HEK293T (cell line): ENCODE data around the gene PNPLA4.

Experiments used
- ARNT ChIP-seq: fragments of 450-650 bp; IDR thresholded peaks from 2 replicates; pipeline ENCODE4 v1.6.1; 2017; ENCODE audit warnings: mild to moderate bottlenecking
- NFRKB ChIP-seq: fragments of 450-650 bp; IDR thresholded peaks from 2 replicates; pipeline ENCODE4 v1.6.1; 2016; ENCODE audit warnings: mild to moderate bottlenecking, moderate library complexity
- TARDBP ChIP-seq: fragments of 450-650 bp; IDR thresholded peaks from 2 replicates; pipeline ENCODE4 v1.6.1; 2016

DNA sequence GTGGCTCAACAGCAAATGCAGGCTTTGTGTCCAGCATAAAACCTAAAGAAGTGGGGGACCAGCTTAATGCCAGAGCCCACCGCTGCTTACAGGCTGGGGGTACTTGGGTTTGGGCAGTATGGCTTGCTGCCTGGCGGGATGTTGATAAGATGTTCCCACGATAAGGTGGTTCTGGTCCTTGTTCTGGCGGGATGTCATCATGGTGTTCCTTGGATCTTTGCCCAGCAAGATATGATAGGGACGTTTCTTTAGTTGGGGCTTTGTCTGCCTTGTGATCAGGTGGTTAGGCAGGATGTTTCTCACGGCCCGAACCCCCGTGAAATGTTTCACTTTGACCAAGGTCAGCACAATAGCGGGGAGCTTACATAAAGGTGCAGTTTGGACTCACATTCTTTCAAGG lies 35.3 kb downstream of the PNPLA4 start:
- TF ChIP-seq NFRKB (no peak), ARNT (no peak), TARDBP (no peak)
